ENCODE results near the gene RARRES2. TPM values are rescaled to one million over a fixed set of nuclear protein-coding genes. Genes with fewer than 3 reads are reported as not detected.
A peak's percentile ranks its signal among the peaks of the same experiment; 100 is the strongest.

RARRES2 gene
- total and polyA plus RNA-seq, 2 of the 13 experiments (the other 11 are each of a cell fraction or from before 2014, with no cell fraction given): 134 to 172 TPM

GRCh38 chr7:150378853-150379440, 37.5 kb upstream of the RARRES2 start, which contains the start of gene ZNF775 (continued):
- TF ChIP-seq PRDM10 (CRISPR knock-in tag; IDR thresholded peaks at IDR 0.05; ENCODE audit: low read depth): 0 out of 2 replicates have a peak, but pooled peaks have one; percentile 21
- TF ChIP-seq, protein P1, sequence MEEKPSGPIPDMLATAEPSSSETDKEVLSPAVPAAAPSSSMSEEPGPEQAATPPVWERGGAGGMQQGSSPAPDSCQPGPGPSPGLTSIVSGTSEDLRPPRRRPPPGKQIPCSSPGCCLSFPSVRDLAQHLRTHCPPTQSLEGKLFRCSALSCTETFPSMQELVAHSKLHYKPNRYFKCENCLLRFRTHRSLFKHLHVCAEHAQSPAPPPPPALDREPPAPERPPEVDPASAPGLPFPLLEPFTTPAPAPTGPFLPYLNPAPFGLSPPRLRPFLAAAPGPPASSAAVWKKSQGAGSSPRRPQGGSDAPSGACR (CRISPR knock-in tag; IDR thresholded peaks at IDR 0.05): no peak
- TF ChIP-seq ZBTB21 (CRISPR knock-in tag; IDR thresholded peaks at IDR 0.05): no peak
- TF ChIP-seq MTA1 (CRISPR knock-in tag; IDR thresholded peaks at IDR 0.05; ENCODE audit: borderline replicate concordance): no peak
- peak; percentile 19 for TF ChIP-seq ASH2L (IDR thresholded peaks at IDR 0.05; ENCODE audit: insufficient read length, low read depth, low read length)
- no peak for TF ChIP-seq ZBTB7B (CRISPR knock-in tag; IDR thresholded peaks at IDR 0.05)
- no peak for TF ChIP-seq RBAK (CRISPR knock-in tag; IDR thresholded peaks at IDR 0.05)
- no peak for TF ChIP-seq ZNF331 (CRISPR knock-in tag; IDR thresholded peaks at IDR 0.05)
- no peak for TF ChIP-seq MLLT10 (CRISPR knock-in tag; IDR thresholded peaks at IDR 0.05)
- TF ChIP-seq NR2C2 (CRISPR knock-in tag; IDR thresholded peaks at IDR 0.05; ENCODE audit: borderline replicate concordance): peak; percentile 59; the same call in 1 of the 2 replicates
- peak; percentile 61 for TF ChIP-seq SKI (IDR thresholded peaks at IDR 0.05; ENCODE audit: partially characterized antibody)
- no peak; the same call in 1 of the 2 replicates for TF ChIP-seq ZNF678 (CRISPR knock-in tag; IDR thresholded peaks at IDR 0.05)
- no peak for TF ChIP-seq PRPF4 (IDR thresholded peaks at IDR 0.05; ENCODE audit: low read depth, low read length, poor library complexity, severe bottlenecking)
- TF ChIP-seq TCF7L2 (IDR thresholded peaks at IDR 0.05; ENCODE audit: low read depth, low read length): peak; percentile 43; the same call in 1 of the 2 replicates
- TF ChIP-seq ZSCAN30 (CRISPR knock-in tag; IDR thresholded peaks at IDR 0.05): no peak
- TF ChIP-seq EHMT2 (IDR thresholded peaks at IDR 0.05; ENCODE audit: borderline replicate concordance, low read depth, low read length): no peak
- TF ChIP-seq, protein P2, sequence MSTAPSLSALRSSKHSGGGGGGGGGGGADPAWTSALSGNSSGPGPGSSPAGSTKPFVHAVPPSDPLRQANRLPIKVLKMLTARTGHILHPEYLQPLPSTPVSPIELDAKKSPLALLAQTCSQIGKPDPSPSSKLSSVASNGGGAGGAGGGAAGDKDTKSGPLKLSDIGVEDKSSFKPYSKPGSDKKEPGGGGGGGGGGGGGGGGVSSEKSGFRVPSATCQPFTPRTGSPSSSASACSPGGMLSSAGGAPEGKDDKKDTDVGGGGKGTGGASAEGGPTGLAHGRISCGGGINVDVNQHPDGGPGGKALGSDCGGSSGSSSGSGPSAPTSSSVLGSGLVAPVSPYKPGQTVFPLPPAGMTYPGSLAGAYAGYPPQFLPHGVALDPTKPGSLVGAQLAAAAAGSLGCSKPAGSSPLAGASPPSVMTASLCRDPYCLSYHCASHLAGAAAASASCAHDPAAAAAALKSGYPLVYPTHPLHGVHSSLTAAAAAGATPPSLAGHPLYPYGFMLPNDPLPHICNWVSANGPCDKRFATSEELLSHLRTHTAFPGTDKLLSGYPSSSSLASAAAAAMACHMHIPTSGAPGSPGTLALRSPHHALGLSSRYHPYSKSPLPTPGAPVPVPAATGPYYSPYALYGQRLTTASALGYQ (CRISPR knock-in tag; IDR thresholded peaks at IDR 0.05): no peak
- TF ChIP-seq ZSCAN22 (CRISPR knock-in tag; IDR thresholded peaks at IDR 0.05): no peak
- peak; percentile 52; the same call in 1 of the 2 replicates for TF ChIP-seq DMAP1 (CRISPR knock-in tag; IDR thresholded peaks at IDR 0.05)
- no peak for TF ChIP-seq PAX8 (CRISPR knock-in tag; IDR thresholded peaks at IDR 0.05; ENCODE audit: borderline replicate concordance)
- 0 out of 2 replicates have a peak, but pooled peaks have one; percentile 52 for TF ChIP-seq ZNF567 (CRISPR knock-in tag; IDR thresholded peaks at IDR 0.05; ENCODE audit: borderline replicate concordance)
- TF ChIP-seq ZNF713 (CRISPR knock-in tag; IDR thresholded peaks at IDR 0.05): no peak

Data from HepG2 (cell line).